ENCODE results near the gene SLC9A1. TPM values are rescaled to one million over a fixed set of nuclear protein-coding genes. Genes with fewer than 3 reads are reported as not detected.

SLC9A1 gene
- total RNA-seq, 1 donor from 2014 or later, result 17.6 TPM

GRCh38 chr1:27116232-27116631 lies 38.7 kb downstream of the SLC9A1 start:
- ATAC-seq (ENCODE audit: poor library complexity) (peak; percentile 25), DNase-seq (peak; percentile 71)
- intact Hi-C loops (cut with DNase I), result loop anchor here (5.0 kb wide), 1 partner anchor 36 kb away; no protein-coding TSS in a partner anchor

- no peak for DNase-seq
- intact Hi-C loops (cut with DNase I), result no loop called here
- ATAC-seq (ENCODE audit: poor library complexity), result no peak
Measured at GRCh38 chr1:27114546-27114945, 40.4 kb downstream of the SLC9A1 start.

GRCh38 chr1:27113861-27114260 lies 41.1 kb downstream of the SLC9A1 start:
- intact Hi-C loops (cut with DNase I), result no loop called here

GRCh38 chr1:27111626-27112573 lies 43.0 kb downstream of the SLC9A1 start:
- DNase-seq (peak; percentile 83), ATAC-seq (ENCODE audit: poor library complexity) (peak; percentile 70)
- intact Hi-C loops (cut with DNase I), result no loop called here

More at GRCh38 chr1:27113861-27114260, 41.1 kb downstream of the SLC9A1 start:
- ATAC-seq (ENCODE audit: poor library complexity) (no peak), DNase-seq (no peak)

- DNase-seq, result no peak
- no peak for ATAC-seq (ENCODE audit: poor library complexity)
- intact Hi-C loops (cut with DNase I), result loop anchor here (10.0 kb wide), 1 partner anchor 86 kb away; no protein-coding TSS in a partner anchor
Measured at GRCh38 chr1:27109103-27109822, 45.7 kb downstream of the SLC9A1 start.

- ATAC-seq (ENCODE audit: poor library complexity), result no peak
- intact Hi-C loops (cut with DNase I), result loop anchor here (10.0 kb wide), 1 partner anchor 86 kb away; no protein-coding TSS in a partner anchor
Measured at GRCh38 chr1:27108588-27108987, 46.3 kb downstream of the SLC9A1 start.

GRCh38 chr1:27106561-27107323 lies 48.2 kb downstream of the SLC9A1 start:
- intact Hi-C loops (cut with DNase I), result loop anchor here (10.0 kb wide), 1 partner anchor 88 kb away; no protein-coding TSS in a partner anchor
- DNase-seq (no peak), ATAC-seq (ENCODE audit: poor library complexity) (no peak)

More at GRCh38 chr1:27108588-27108987, 46.3 kb downstream of the SLC9A1 start:
- no peak for DNase-seq

GRCh38 chr1:27105018-27105417 lies 49.9 kb downstream of the SLC9A1 start:
- intact Hi-C loops (cut with DNase I), result loop anchor here (10.0 kb wide), 1 partner anchor 90 kb away; no protein-coding TSS in a partner anchor
- ATAC-seq (ENCODE audit: poor library complexity) (no peak), DNase-seq (no peak)

- ATAC-seq (ENCODE audit: poor library complexity), result no peak
- intact Hi-C loops (cut with DNase I), result loop anchor here (5.0 to 10.0 kb wide), 2 partner anchors 91 to 179 kb away; no protein-coding TSS in a partner anchor
Measured at GRCh38 chr1:27103498-27103897, 51.4 kb downstream of the SLC9A1 start.

GRCh38 chr1:27102707-27103468 lies 52.0 kb downstream of the SLC9A1 start:
- ATAC-seq (ENCODE audit: poor library complexity), result peak; percentile 51
- DNase-seq, result peak; percentile 86
- intact Hi-C loops (cut with DNase I), result loop anchor here (5.0 to 10.0 kb wide), 2 partner anchors 92 to 179 kb away; no protein-coding TSS in a partner anchor

More at GRCh38 chr1:27103498-27103897, 51.4 kb downstream of the SLC9A1 start:
- no peak for DNase-seq

GRCh38 chr1:27102134-27102706 lies 52.7 kb downstream of the SLC9A1 start:
- intact Hi-C loops (cut with DNase I), result loop anchor here (5.0 to 10.0 kb wide), 2 partner anchors 93 to 180 kb away; no protein-coding TSS in a partner anchor
- ATAC-seq (ENCODE audit: poor library complexity), result no peak
- DNase-seq, result no peak

- DNase-seq (no peak), ATAC-seq (ENCODE audit: poor library complexity) (no peak)
- intact Hi-C loops (cut with DNase I), result loop anchor here (5.0 to 10.0 kb wide), 2 partner anchors 93 to 181 kb away; no protein-coding TSS in a partner anchor
Measured at GRCh38 chr1:27101696-27102095, 53.2 kb downstream of the SLC9A1 start.

- peak; percentile 46 for DNase-seq
- intact Hi-C loops (cut with DNase I), result loop anchor here (5.0 to 10.0 kb wide), 2 partner anchors 94 to 181 kb away; no protein-coding TSS in a partner anchor
- ATAC-seq (ENCODE audit: poor library complexity), result no peak
Measured at GRCh38 chr1:27101054-27101491, 53.9 kb downstream of the SLC9A1 start.

- peak; percentile 48 for DNase-seq
- intact Hi-C loops (cut with DNase I), result loop anchor here (5.0 to 10.0 kb wide), 2 partner anchors 94 to 182 kb away; no protein-coding TSS in a partner anchor
- ATAC-seq (ENCODE audit: poor library complexity), result no peak
Measured at GRCh38 chr1:27100335-27101053, 54.4 kb downstream of the SLC9A1 start.

- intact Hi-C loops (cut with DNase I), result loop anchor here (5.0 to 10.0 kb wide), 3 partner anchors 95 to 183 kb away; no protein-coding TSS in a partner anchor
- DNase-seq, result peak; percentile 81
- peak; percentile 68 for ATAC-seq (ENCODE audit: poor library complexity)
Measured at GRCh38 chr1:27099587-27100334, 55.2 kb downstream of the SLC9A1 start.

Measured in Right ventricle myocardium superior (tissue), 1 donor.